Gastroesophageal sphincter (tissue), 4 donors: Measurements from ENCODE around the gene OSTM1. TPM values are rescaled to one million over a fixed set of nuclear protein-coding genes. Genes with fewer than 3 reads are reported as not detected.

ENCODE experiments used
- small RNA-seq, 4 donors: library from RNA; depleted of rRNA; stranded (forward); fragments of <200 nt; gene quantifications; one replicate each; pipeline ENCODE3, GENCODE V24; 2016
- total RNA-seq, 4 donors: library from RNA; depleted of rRNA; stranded (reverse); fragments of >200 nt; gene quantifications; one replicate each; pipeline ENCODE4 v1.1.0, GENCODE V29; 2016

The OSTM1 gene
- total RNA-seq, 4 donors from 2014 or later: 44.6 to 78.1 (median 55.5) TPM

Small RNA genes lying within 50 kb of the gene (small RNA-seq; reads per million reads assigned to genes)
- 0 reads per million in 4 donors for gene RF00019

Other genes starting within 250 kb of the OSTM1 start
- gene SEC63, start 116.5 kb downstream of the OSTM1 start, total RNA-seq: 10 to 100 TPM; 28.1 to 42.6 (median 32.9) TPM
- not detected for gene NR2E1, start 91.3 kb upstream of the OSTM1 start, total RNA-seq
- gene SNX3, start 186.3 kb upstream of the OSTM1 start, total RNA-seq: 100 to 1,000 TPM; 141 to 183 (median 160) TPM
- 1 to 10 TPM; 1.6 to 7.6 (median 5.7) TPM for gene AFG1L, start 220.3 kb upstream of the OSTM1 start, total RNA-seq